Ascending aorta (tissue), 2 donors: ENCODE data around the gene GRIK1. TPM values are rescaled to one million over a fixed set of nuclear protein-coding genes. Genes with fewer than 3 reads are reported as not detected.

ENCODE experiments used
- DNase-seq, 2 donors: peaks; one replicate each; pipeline ENCODE4 v3.0.0-alpha.2; 2019; ENCODE audit warnings: low spot score in 2 of 2
- H3K27ac ChIP-seq, 2 donors: fragments of 200-600 bp; sonication (generic); one replicate each; pipeline ENCODE4 v1.5.1; 2016 to 2017; ENCODE audit warnings: mild to moderate bottlenecking in 1 of 2
- H3K27me3 ChIP-seq: fragments of 200-600 bp; sonication (generic); one replicate; pipeline ENCODE4 v1.5.1; 2017
- H3K36me3 ChIP-seq, 2 donors: fragments of 200-600 bp; sonication (generic); one replicate each; pipeline ENCODE4 v1.5.1; 2016
- H3K4me1 ChIP-seq, 2 donors: fragments of 200-600 bp; sonication (generic); one replicate each; pipeline ENCODE4 v1.5.1; 2016 to 2017; ENCODE audit warnings: mild to moderate bottlenecking in 1 of 2
- H3K4me3 ChIP-seq, 2 donors: fragments of 200-600 bp; sonication (generic); one replicate each; pipeline ENCODE4 v1.5.1; 2016 to 2017; ENCODE audit warnings: mild to moderate bottlenecking in 1 of 2
- H3K9me3 ChIP-seq, 2 donors: fragments of 200-600 bp; sonication (generic); one replicate each; pipeline ENCODE4 v1.5.1; 2016
- CTCF ChIP-seq, 3 experiments: fragments of 200-600 bp in 2 of 3; fragments of 450-650 bp in 1 of 3; sonication (generic) in 2 of 3; IDR thresholded peaks; one replicate each; pipeline ENCODE4 v1.5.1; 2016 to 2019; ENCODE audit warnings: antibody characterized with exemption in 3 of 3, mild to moderate bottlenecking in 1 of 3, moderate library complexity in 1 of 3
- intact Hi-C: fragments of 100-400 bp; cut with DNase I; formaldehyde crosslinking; loops from one replicate; pipeline ENCODE4 v1.15.1; 2023
- total RNA-seq: library from RNA; depleted of rRNA; stranded (reverse); fragments of >200 nt; gene quantifications from one replicate; pipeline ENCODE4 v1.1.0, GENCODE V29; 2016

Gene GRIK1
- total RNA-seq, 1 donor from 2014 or later = not detected

GRCh38 chr21:29873908-29874307, 65.9 kb downstream of the GRIK1 start:
- Histone ChIP-seq H3K36me3 (no peaks in the 10 kb centered on the region), H3K9me3 (no peaks in the 10 kb centered on the region), H3K27ac (no peak overlapping the region), H3K4me3 (no peak overlapping the region), H3K4me1 (no peaks in the 10 kb centered on the region), H3K27me3 (no peaks in the 10 kb centered on the region)
- intact Hi-C loops = no loop called here
- DNase-seq = no peak
- TF ChIP-seq CTCF (IDR thresholded peaks at IDR 0.05) = no peak

DNA sequence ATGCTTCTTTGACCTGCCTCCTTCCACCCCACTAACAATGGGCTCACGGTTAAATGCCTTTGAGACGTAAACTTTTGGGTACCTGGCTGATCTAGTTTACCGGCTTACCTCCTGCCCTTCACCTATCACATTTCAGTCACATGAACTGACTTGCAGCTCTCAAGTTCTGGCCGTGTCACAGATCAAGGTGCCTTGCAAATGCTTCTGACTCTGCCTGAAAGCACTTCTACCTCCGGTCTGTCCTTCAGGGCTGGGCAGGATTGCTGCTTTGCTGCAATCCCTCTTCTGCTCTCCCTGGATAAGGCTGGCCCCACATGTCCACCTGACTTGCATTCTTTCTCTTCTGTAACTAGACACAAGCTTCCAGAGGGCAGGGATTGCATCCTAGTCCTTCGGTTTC, 69.0 kb downstream of the GRIK1 start:
- intact Hi-C loops = no loop called here
- no peaks in the 10 kb centered on the region for H3K9me3 ChIP-seq
- H3K4me3 ChIP-seq = no peak overlapping the region
- no peak for DNase-seq
- no peaks in the 10 kb centered on the region for H3K4me1 ChIP-seq
- H3K27me3 ChIP-seq = no peaks in the 10 kb centered on the region
- H3K27ac ChIP-seq = no peak overlapping the region
- TF ChIP-seq CTCF (IDR thresholded peaks at IDR 0.05) = no peak
- H3K36me3 ChIP-seq = no peaks in the 10 kb centered on the region

GRCh38 chr21:29867796-29868195, 72.0 kb downstream of the GRIK1 start:
- no peak overlapping the region for H3K4me3 ChIP-seq
- TF ChIP-seq CTCF (IDR thresholded peaks at IDR 0.05) = no peak
- intact Hi-C loops = no loop called here
- H3K27me3 ChIP-seq = no peaks in the 10 kb centered on the region
- DNase-seq = no peak
- no peaks in the 10 kb centered on the region for H3K9me3 ChIP-seq
- no peaks in the 10 kb centered on the region for H3K36me3 ChIP-seq
- H3K27ac ChIP-seq = no peak overlapping the region
- no peaks in the 10 kb centered on the region for H3K4me1 ChIP-seq

DNA sequence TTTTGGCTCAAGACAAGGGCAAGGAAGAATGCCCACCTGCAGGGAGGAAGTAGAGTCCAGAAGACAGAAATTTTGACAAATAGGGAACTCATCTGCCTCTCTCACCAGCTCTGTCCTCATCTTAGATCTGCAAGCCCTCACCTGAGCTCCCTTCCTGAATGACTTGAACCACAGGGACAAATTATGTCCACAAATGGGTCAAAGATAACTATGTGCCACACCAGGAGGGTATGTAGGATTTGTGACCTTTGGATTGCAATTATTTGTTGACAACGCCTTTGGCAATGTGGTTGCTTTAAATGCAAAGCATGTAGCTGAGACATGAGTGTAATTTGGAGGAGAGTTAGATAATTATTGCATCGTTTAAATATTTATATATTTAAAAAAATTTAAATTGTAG, 79.5 kb downstream of the GRIK1 start:
- Histone ChIP-seq H3K9me3 (no peaks in the 10 kb centered on the region), H3K27me3 (no peaks in the 10 kb centered on the region), H3K36me3 (no peaks in the 10 kb centered on the region), H3K27ac (no peak overlapping the region), H3K4me3 (no peak overlapping the region), H3K4me1 (no peaks in the 10 kb centered on the region)
- no peak for DNase-seq
- TF ChIP-seq CTCF (IDR thresholded peaks at IDR 0.05) = no peak
- intact Hi-C loops = no loop called here

DNA sequence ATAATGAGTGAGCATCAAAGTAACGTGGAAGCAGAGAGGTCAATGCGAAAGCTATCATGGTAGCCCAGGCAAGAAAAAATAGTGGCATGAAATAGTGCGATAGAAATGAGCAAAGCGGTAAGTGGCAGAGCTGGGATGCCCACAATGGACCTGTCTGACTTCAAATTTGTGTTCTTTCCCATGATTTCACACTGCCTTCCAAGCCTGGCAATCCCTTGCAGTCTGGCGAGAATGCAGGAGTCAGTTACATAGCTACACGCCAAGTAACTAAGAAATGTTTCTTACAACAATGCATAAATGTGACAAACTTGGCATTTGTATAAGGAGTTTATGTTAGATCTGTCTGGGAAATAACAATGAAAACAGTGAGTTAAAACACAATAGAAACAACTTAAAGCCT, 82.6 kb downstream of the GRIK1 start:
- Histone ChIP-seq H3K27me3 (no peaks in the 10 kb centered on the region), H3K4me1 (no peaks in the 10 kb centered on the region), H3K36me3 (no peaks in the 10 kb centered on the region), H3K27ac (no peak overlapping the region), H3K9me3 (no peaks in the 10 kb centered on the region), H3K4me3 (no peak overlapping the region)
- no peak for DNase-seq
- no peak for TF ChIP-seq CTCF (IDR thresholded peaks at IDR 0.05)
- intact Hi-C loops = no loop called here

DNA sequence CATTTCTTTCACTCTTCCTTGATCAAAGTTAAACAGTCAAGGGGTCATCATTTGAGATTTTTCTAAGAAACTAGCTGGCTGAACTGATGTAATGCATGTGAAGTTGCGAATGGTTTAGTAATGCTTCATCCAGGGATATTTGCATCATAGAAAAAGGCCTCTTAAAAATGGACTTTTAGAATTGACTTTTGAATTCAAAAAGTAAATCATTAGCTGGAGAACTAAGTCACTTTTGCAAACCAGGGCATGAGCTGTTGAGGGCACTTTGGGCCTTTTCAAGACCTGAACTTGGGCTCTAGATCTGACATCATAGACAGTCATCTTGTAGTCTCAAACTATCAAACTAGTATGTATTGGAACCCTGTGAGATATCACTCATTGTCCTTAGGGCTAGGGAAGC, 85.0 kb downstream of the GRIK1 start:
- intact Hi-C loops = no loop called here
- TF ChIP-seq CTCF (IDR thresholded peaks at IDR 0.05) = no peak
- Histone ChIP-seq H3K4me3 (no peak overlapping the region), H3K36me3 (no peaks in the 10 kb centered on the region), H3K27me3 (no peaks in the 10 kb centered on the region), H3K9me3 (no peaks in the 10 kb centered on the region), H3K4me1 (no peaks in the 10 kb centered on the region), H3K27ac (no peak overlapping the region)
- DNase-seq = no peak
